NCI-H1436 (cell line): ENCODE measurements around the gene PUSL1.

Experiments used
- DNase-seq: peaks from one replicate; lab custom pipeline; 2025; lab: John Stamatoyannopoulos, UW

PUSL1 gene

DNA sequence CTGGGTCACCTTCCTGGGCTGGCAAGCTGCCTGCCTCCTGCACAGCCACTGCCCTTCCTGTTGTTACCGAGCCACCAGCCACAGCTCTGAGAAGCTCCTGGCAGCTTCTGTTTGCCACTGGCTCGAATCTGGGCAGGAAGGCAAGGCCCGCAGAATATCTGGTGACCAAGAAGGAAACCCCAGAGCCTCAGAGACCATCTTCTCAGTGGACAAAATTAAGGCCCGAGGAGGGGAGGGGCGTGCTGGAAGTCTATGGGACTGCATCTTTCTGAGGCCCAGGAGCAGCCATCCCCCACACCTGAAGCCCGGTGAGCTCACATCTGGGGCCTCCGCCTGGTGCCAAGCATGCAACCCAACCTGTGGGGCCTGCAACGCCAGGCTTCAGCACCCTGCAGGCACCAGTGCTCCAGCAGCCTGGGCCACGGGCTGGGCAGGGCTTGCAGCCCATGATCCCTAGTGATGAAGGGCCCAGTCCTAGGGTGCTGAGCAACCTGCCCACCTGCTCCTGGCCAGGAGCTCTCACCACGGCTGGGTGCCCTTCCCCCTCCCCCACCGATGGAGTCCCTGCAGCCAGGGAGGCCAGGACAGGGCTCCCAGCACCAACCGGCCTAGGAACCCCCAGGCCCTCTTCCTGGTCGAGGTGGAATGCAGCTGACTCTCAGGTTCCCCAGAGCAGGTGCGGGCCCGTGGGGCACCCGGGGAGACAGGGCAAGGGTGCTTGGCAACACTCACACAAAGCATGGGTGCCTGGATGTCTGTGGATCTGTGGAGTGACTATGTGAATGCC lies 17.1 kb downstream of the PUSL1 start:
- DNase-seq, result no peak

DNA sequence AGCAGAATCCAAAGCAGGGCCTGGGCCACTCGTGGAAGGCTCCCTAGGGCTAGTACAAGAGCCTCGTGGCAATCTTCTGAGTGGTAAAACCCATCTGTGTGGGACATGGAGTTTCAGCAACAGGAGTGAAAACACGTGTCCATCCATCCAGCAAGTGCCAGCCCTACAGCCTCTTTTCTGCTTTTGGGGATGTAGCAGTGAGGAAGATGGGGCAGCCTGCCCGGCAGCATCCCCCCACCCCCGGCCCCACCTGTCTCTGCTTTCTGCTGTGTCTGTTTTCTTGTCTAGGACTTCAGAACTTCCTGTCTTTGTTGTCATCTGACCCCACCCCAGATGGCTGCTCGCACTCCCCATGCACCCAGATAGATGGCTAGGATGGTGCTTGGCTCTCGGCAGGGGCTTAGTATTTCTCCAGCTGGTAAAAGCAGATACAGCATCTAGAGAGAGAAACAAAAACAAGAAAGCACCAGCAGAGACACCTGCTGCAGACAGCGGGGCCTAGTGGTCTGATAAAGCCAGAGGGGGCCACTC lies 17.7 kb downstream of the PUSL1 start:
- no peak for DNase-seq

DNA sequence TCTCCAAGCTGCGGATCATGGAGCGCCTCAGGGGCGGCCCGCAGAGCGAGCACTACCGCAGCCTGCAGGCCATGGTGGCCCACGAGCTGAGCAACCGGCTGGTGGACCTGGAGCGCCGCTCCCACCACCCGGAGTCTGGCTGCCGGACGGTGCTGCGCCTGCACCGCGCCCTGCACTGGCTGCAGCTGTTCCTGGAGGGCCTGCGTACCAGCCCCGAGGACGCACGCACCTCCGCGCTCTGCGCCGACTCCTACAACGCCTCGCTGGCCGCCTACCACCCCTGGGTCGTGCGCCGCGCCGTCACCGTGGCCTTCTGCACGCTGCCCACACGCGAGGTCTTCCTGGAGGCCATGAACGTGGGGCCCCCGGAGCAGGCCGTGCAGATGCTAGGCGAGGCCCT lies 18.9 kb downstream of the PUSL1 start:
- DNase-seq, result no peak

DNA sequence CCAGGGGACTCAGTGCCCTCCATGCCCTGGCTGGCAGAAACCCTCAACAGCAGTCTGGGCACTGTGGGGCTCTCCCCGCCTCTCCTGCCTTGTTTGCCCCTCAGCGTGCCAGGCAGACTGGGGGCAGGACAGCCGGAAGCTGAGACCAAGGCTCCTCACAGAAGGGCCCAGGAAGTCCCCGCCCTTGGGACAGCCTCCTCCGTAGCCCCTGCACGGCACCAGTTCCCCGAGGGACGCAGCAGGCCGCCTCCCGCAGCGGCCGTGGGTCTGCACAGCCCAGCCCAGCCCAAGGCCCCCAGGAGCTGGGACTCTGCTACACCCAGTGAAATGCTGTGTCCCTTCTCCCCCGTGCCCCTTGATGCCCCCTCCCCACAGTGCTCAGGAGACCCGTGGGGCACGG lies 19.9 kb downstream of the PUSL1 start:
- DNase-seq, result no peak

DNA sequence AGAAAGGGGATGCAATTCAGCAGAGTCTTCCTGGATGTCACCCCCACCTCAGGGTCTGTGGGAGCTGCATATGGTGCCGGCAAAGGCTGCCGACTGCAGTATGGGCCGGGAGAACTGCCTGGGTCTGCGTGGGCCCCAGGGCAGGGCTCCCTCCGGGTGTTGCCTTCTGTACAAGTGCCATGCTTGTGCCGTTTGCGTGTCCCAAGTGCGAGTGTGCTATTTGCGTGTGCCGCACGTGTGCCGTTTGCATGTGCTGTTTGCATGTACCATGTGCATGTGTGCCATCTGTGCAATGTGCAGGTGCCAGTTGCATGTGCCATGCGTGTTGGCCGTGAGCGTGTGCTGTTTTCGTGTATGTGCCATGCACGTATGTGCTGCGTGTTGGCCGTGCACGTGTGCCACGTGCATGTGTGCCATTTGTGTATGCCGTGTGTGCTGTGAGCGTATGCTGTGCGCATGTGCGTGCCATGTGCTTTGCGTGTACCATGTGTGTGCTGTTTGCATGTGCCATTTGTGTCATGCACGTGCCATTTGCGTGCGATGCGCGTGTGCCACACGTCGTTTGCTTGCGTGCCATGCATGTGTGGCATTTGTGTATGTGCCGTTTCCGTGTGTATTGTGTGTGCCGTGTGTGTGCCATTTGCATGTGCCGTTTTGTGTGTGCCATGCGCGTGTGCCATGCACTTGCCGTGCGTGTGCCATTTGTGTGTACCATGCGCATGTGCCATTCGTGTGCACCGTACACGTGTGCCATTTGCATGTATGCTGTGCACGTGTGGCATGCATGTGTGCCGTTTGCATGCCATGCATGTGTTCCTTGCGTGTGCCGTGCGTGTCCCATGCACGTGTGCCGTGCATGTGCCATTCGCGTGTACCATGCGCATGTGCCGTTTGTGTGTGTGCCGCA lies 21.2 kb downstream of the PUSL1 start:
- no peak for DNase-seq

DNA sequence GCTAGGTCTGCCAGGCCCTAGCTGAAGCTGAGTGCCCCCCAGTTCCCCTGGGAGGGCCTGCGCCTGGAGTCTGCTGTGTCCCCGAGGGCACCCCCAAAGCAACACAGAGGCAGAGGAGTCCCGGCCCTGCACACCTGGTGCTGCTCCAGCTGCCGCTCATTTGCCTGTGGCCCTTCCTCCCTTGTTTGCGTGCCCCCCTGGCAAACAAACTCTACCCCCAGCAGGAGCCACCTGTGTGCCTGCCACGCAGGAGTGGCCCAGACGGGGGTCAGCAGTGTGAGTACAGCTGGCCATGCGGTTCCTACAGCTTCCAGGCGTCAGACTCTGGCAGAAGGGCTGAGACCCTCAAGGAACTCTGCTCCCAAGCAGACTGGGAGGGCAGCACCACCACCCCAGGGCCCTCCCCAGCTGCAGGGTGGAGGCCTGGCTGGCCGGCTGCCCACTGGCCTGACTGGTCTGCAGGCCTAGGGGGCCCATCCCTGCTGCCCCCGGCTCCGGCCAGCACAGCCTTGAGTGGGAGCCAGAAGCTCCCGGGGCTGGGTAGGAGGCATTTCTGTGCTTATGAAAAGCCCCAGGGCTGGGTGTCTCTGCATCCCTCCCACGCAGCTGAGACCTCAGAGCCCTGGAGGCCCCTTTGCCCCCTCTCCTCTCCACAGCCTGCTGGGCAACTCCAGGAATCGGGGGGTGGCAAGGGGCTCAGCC lies 22.1 kb downstream of the PUSL1 start:
- DNase-seq, result no peak

DNA sequence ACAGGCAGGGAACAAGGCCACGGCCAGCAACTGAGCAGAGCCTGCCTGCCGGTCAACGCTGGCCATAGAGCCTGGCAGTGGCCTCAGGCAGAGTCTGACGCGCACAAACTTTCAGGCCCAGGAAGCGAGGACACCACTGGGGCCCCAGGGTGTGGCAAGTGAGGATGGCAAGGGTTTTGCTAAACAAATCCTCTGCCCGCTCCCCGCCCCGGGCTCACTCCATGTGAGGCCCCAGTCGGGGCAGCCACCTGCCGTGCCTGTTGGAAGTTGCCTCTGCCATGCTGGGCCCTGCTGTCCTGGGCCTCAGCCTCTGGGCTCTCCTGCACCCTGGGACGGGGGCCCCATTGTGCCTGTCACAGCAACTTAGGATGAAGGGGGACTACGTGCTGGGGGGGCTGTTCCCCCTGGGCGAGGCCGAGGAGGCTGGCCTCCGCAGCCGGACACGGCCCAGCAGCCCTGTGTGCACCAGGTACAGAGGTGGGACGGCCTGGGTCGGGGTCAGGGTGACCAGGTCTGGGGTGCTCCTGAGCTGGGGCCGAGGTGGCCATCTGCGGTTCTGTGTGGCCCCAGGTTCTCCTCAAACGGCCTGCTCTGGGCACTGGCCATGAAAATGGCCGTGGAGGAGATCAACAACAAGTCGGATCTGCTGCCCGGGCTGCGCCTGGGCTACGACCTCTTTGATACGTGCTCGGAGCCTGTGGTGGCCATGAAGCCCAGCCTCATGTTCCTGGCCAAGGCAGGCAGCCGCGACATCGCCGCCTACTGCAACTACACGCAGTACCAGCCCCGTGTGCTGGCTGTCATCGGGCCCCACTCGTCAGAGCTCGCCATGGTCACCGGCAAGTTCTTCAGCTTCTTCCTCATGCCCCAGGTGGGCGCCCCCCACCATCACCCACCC lies 22.9 kb downstream of the PUSL1 start, which contains the start of gene TAS1R3:
TSS of gene TAS1R3 (plus strand) at position 213 of the 898 bp plus-strand sequence. CDS start at position 279, 66 bp downstream.
- no peak for DNase-seq

DNA sequence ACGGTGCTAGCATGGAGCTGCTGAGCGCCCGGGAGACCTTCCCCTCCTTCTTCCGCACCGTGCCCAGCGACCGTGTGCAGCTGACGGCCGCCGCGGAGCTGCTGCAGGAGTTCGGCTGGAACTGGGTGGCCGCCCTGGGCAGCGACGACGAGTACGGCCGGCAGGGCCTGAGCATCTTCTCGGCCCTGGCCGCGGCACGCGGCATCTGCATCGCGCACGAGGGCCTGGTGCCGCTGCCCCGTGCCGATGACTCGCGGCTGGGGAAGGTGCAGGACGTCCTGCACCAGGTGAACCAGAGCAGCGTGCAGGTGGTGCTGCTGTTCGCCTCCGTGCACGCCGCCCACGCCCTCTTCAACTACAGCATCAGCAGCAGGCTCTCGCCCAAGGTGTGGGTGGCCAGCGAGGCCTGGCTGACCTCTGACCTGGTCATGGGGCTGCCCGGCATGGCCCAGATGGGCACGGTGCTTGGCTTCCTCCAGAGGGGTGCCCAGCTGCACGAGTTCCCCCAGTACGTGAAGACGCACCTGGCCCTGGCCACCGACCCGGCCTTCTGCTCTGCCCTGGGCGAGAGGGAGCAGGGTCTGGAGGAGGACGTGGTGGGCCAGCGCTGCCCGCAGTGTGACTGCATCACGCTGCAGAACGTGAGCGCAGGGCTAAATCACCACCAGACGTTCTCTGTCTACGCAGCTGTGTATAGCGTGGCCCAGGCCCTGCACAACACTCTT lies 23.8 kb downstream of the PUSL1 start:
- no peak for DNase-seq

DNA sequence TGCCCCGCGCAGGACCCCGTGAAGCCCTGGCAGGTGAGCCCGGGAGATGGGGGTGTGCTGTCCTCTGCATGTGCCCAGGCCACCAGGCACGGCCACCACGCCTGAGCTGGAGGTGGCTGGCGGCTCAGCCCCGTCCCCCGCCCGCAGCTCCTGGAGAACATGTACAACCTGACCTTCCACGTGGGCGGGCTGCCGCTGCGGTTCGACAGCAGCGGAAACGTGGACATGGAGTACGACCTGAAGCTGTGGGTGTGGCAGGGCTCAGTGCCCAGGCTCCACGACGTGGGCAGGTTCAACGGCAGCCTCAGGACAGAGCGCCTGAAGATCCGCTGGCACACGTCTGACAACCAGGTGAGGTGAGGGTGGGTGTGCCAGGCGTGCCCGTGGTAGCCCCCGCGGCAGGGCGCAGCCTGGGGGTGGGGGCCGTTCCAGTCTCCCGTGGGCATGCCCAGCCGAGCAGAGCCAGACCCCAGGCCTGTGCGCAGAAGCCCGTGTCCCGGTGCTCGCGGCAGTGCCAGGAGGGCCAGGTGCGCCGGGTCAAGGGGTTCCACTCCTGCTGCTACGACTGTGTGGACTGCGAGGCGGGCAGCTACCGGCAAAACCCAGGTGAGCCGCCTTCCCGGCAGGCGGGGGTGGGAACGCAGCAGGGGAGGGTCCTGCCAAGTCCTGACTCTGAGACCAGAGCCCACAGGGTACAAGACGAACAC lies 24.5 kb downstream of the PUSL1 start:
- no peak for DNase-seq

DNA sequence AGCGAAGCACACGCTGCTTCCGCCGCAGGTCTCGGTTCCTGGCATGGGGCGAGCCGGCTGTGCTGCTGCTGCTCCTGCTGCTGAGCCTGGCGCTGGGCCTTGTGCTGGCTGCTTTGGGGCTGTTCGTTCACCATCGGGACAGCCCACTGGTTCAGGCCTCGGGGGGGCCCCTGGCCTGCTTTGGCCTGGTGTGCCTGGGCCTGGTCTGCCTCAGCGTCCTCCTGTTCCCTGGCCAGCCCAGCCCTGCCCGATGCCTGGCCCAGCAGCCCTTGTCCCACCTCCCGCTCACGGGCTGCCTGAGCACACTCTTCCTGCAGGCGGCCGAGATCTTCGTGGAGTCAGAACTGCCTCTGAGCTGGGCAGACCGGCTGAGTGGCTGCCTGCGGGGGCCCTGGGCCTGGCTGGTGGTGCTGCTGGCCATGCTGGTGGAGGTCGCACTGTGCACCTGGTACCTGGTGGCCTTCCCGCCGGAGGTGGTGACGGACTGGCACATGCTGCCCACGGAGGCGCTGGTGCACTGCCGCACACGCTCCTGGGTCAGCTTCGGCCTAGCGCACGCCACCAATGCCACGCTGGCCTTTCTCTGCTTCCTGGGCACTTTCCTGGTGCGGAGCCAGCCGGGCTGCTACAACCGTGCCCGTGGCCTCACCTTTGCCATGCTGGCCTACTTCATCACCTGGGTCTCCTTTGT lies 25.3 kb downstream of the PUSL1 start:
- DNase-seq, result no peak

DNA sequence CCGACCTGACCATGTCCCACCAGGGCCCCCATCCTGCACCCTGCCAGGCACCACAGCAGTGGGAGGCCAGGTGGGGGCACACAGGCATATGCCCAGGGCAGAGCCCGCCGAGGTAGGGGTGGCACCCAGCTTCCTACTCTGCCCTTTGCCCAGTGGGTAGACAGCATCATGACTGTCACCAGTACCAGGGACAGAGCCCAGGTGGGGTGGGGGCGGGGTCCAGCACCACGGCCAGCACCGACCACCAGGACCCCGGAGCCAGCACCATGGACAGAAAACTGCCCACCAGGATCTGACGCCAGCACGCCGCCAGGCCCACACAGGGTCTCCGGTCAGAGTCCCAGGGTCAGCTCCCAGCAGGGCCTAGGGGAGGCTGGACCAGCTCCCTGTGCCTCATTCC lies 26.4 kb downstream of the PUSL1 start:
- DNase-seq, result no peak

DNA sequence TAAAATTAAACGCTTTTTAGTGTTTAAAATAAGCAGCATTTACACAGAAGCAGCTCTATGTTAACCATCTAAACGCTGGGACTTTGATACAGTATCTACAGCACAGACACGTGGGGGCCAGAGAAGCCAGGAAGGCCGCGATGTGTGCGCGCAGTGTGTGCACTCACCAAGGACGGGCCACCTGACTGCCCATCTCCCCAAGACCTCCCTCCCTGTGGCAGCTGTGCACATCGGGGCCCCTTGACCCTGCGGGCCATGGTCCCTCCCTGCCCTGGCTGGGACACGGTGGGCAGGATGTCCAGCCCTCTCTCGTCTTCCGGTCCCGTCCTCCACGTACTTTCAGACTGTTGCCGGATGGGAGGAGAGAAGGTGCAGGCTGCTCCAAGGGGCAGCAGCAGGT lies 26.9 kb downstream of the PUSL1 start:
- no peak for DNase-seq

DNA sequence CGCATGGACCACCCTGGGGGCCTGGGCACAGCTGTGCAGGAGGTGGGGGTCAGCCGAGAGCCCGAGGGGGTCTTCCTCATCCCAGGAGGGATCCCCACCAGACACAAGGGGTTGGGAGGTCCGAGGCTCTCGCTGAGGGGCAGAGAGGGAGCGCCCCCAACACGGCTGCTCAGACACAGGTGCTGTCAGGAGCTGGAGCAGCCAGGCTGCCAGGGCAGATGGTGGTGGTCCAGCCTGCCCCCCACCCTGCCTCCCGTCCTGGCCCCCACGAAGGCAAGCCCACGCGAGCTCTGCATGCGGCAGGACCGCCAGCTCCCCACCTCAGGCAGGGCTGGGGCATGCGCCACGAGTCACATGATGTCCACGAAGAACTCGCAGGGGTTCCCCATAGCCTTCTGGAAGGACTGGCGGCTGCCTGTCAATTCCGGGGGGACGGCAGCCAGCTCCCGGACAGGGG lies 27.4 kb downstream of the PUSL1 start:
- DNase-seq, result no peak

DNA sequence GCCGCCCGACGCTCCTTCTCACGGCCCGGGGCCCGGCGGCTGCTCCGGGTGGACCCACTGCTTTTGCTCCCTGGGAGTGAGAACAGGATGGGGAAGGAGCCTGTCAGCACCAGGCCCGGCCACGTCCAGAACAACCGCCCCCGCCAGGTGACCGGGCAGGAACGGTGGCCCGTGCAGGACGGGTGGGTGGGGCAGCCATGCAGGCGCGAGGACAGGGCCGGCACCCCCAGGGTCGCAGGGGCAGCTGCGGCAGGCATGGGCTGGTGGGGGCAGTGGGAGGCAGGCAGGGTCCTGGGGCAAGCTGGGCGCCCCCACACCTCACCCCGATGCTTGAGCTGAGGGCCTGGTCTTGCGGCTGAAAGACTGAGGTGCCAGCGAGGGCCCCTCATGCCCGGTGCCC lies 28.0 kb downstream of the PUSL1 start:
- no peak for DNase-seq

DNA sequence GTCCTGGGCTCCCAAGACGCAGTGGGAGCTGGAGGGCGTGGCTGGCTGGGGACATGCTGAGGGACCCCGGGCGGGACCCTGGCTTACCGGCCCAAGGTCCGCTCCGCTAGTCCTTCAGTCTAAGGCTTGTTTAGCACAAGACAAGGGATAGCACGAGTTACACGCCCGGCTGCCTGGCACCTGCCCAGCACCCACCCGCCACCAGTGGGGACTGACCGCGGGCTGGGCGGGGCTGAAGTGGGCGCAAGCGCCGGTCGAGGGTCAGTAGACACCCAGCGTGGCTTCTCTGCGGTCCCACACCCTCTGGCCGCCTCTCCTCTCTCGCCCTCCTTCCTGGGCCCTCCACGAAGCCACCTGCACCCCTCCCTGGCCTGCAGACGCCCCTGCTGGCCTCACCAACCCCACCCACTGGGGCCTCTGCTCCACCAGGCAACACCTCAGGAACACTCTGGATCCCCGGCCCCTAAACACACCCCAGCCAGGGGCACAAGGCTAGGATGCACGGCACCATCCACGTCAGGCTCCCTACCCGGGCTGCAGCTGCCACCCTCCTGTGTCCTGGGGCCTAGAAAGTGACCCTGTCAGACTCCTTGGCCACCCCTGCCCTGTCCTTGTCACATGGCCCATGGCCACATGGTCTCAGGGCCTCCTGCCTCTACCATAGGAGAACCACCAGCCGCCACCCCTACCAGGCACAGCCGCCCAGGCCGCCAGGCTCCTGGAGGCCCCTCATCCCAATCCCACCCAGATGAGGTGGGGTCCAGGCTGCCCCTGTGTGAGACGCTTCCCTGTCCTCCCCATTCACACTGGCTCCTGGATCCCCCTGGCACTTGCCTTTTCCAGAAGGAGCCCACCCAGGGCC lies 28.8 kb downstream of the PUSL1 start:
- no peak for DNase-seq

DNA sequence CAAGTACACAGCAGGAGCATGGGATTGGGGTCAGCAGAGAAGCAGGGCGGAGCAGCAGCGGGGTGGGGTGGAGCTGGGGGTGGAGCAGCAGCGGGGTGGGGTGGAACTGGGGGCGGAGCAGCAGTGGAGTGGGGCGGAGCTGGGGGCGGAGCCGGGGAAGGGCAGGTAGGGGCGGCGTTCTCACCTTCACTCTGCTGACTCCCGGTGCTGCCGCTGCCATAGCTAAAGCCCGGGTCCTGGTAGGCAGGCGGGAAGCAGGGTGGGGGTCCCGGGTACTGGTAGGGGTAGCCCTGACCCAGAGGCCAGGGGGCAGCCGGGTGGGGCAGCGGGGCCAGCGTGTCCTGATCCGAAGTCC lies 29.4 kb downstream of the PUSL1 start:
- DNase-seq, result no peak

DNA sequence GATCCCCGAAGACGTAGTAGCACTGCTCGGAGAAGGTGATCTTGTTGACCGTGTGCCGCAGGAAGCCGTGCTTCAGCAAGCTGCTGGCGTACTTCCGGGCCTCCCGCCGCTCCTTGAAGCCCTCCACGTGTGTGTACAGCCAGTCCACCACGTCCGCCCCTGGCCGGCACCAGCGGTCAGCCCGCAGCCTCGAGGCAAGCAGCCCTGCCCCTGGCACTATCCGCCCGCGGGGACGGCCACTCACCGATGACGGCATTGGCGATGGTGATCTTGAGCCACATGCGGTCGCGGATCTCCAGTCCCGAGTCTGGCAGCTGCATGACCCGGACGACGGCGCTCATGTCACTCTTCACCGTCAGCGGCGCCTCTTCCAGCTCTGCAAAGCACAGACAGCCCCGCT lies 29.9 kb downstream of the PUSL1 start:
- no peak for DNase-seq

DNA sequence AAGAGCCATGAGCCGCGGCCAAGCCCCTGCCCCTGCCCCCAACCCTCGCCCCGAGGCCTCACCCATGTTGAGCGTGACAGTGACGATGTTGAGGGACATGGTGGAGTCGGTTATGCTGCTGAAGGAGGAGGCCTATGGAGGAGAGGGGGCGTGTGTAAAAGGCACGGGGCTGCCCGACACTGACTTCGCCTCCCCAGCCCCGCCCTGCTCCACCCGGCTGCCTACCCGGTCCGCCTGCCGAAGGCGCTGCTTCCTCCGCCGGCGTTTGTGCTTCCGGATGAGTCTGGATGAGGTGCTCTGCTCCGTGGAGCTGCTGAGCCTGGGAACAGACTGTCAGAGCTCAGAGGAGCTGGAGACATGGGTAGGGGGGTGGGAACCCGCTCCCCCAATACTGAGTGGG lies 31.8 kb downstream of the PUSL1 start:
- DNase-seq, result no peak
